Activated T-cell treated with anti-CD3 and anti-CD28 coated beads, Interleukin-2, amount 50 U/mL, for 48 hours (primary cell): ENCODE results near the gene FSTL4.

Source experiments
- DNase-seq, 2 experiments: peaks; one replicate each; pipeline ENCODE4 v3.0.0-alpha.2; 2020

FSTL4 gene

GRCh38 chr5:133276171-133276570, 336.2 kb downstream of the FSTL4 start:
- DNase-seq, result no peak

- DNase-seq, result no peak
These were observed 336.7 kb downstream of the FSTL4 start for GRCh38 chr5:133275631-133276030.

GRCh38 chr5:133274597-133274935, 337.8 kb downstream of the FSTL4 start:
- no peak for DNase-seq

DNA sequence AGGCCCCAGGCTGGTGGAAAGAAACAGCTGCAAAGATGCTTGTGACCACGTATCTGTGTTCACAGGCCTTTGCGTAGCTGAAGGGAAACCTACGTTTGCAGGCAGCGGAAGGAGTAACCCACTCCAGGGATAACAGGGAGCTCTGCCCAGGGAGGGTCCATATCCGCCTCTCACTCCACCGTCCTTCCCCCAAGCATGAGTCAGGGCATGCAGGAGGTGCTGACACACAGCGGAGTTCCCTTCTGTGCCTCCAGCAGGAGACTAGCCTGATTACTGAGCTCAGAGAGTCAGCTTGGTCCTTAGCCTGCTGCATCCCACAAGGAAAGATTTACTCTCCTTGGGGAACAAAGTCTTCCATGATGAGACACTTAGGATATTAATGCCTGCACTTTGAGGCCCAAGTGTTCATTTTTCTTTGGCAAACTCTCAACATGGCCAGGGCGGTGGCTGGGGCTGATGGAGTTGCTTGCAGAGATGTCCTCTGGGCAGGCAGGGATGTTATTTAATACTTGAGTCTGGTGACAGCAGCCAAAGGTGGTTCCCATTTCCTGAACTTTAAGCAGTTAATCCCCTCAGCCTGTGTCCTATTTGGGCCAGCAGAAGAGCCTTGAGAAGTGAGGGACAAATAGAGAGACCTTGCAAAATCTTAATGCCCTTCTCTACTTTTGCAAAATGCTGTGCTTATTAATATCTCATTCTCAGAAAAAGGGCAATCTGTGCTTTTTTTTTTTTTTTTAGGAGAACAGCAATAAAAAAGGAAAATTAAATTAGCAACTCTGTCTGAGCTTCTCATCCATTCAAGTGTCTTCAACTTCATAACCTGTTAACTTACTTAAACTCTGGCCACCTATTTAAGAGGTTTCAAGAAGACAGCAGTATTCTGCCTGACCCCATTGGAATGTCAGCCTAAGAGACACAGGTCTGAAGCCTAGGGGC, 338.4 kb downstream of the FSTL4 start:
- DNase-seq, result no peak

DNA sequence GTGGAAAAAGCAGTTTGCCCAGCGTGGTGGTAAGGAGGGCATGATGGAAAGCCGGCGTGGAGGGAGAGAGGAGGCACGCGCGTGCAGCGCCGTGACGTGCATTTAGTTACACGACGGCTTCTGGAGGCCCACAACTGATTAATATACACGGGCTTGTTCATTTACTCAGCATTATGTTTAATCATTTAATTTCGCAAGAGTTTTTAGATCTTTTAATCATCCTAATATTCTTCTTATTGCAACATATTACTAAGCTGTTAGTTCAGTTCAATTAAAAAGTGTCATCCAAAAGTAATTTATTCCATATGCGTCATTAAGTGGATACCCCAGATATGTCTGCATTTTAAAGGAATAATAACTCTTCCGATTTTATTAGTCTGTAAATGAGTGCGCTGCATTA, 340.0 kb downstream of the FSTL4 start:
- no peak for DNase-seq

GRCh38 chr5:133271606-133272005, 340.7 kb downstream of the FSTL4 start:
- DNase-seq, result no peak

DNA sequence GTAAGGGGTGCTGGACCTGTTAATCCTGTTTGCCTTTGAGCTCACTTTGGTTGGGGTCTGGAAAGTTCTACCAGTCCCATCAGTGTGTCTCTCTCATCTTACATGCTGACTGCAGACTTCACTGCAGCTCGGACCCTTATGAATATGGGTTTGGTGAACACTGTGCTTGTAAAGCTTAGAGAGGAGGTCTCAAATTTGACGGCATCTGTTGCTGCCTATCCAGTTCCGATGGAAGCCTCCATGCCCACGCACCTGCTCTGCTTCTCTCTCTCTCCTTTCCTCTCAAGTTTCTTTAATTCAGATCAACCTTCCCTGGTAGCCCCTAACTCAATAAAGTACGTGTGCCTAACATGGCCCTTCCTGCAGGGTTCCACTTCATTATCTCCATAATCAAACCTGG, 342.6 kb downstream of the FSTL4 start:
- no peak for DNase-seq

DNA sequence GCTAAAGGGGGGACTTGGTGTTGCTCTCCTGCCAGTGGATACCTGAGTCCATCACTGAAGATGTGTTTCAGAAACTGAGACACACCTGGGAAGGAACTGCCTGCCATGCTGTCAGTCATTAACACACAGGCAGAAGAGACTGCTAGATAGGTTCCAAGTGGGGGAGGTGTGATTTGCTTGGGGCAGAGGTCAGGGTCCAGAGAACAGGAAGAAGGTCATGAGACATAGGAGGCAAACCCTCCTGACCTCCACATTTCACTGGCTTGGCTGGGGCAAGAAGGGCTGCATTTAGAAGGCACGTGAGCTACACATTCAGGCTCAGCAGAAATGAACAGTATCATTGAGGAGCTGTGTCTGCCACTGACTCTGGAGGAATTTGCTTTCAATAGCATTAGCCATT, 344.7 kb downstream of the FSTL4 start:
- DNase-seq, result no peak

- no peak for DNase-seq
These were observed 345.4 kb downstream of the FSTL4 start for GRCh38 chr5:133266966-133267365.

- no peak for DNase-seq
These were observed 345.8 kb downstream of the FSTL4 start for GRCh38 chr5:133266527-133266878.

- no peak for DNase-seq
These were observed 346.4 kb downstream of the FSTL4 start for GRCh38 chr5:133265720-133266526.

GRCh38 chr5:133265257-133265656, 347.1 kb downstream of the FSTL4 start:
- DNase-seq, result no peak

- DNase-seq, result no peak
These were observed 349.7 kb downstream of the FSTL4 start for GRCh38 chr5:133262690-133263089.

DNA sequence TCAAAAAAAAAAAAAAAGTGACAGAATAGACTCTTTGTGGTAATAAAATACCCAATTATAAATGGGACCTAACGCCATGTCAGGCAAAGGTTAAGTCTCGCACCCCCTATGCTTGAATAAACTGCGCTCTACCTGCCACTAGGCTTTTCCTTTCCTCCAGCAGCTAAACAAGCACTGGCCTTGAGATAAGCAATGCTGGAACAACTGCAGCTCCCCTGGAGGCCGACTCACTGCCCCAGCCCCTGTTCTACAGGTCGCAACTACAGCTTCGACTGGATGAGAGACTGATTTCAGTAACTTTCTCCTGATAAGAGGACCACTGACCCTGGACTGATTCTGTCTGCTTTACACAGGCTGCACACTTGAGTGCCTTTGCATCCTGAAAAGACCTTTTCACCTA, 350.3 kb downstream of the FSTL4 start:
- no peak for DNase-seq

DNA sequence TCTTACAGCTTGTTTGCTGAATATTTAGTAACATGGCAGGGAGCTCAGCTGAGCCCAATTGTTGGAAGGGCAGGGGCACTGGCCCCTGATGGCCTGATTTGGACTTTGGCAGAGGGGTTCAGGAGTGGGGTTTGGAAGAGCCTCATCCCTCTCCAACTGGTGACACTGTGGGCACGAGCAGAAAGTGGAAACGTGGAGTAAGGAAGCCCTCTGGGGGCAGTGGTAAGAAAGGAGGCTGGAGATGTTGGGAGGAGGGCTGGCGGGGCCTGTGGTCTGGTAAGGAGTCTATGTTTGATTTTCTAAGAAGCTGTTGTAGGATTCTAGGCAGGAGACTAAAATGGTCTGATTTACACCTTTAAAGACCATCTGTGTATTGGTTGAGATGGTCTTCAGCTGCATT, 351.6 kb downstream of the FSTL4 start:
- DNase-seq, result no peak

- no peak for DNase-seq
These were observed 352.9 kb downstream of the FSTL4 start for GRCh38 chr5:133259199-133259997.

GRCh38 chr5:133257977-133258376, 354.4 kb downstream of the FSTL4 start:
- peak in 1 of 2 experiments; percentile 40 for DNase-seq

DNA sequence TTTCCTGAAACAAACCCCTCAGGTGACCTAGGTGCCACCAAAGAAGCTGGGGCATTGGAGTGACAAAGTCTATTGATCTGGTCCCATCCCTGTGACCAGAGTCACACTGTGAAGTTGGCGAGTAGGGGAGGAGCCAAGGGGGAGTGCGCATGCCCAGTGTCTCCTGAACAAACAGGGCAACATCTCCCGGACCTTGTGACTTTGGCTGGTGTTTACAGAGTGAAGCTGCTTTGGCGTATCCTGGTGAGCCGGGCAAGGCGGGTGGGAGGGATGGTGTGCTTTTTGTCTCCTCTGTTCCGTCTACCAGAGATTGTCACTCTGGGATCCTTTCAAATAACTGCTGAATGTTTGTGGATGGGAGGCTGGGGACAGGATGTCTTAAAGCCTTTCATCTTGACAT, 356.1 kb downstream of the FSTL4 start:
- no peak for DNase-seq

GRCh38 chr5:133254803-133255202, 357.5 kb downstream of the FSTL4 start:
- DNase-seq, result no peak

- no peak for DNase-seq
These were observed 358.7 kb downstream of the FSTL4 start for GRCh38 chr5:133253671-133254070.

DNA sequence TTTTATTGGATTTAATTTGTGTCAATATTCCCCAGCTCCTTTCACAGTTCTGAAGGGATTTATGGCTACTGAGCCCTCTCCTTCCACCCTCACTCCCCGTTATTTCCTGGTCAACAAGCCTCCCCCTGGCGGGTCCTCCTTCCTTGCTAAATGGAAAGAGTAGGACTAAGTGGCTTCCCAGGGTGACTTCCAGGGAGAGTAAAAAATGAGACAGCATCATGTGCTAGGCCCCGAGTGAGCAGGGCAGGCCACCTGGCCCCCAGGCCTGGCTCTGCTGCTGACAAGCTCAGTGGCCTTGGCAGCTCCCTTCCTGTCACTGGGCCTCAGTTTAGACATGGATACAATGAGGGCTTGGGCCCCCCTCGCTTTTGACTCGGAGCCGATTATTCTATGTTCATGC, 359.3 kb downstream of the FSTL4 start:
- no peak for DNase-seq

- no peak for DNase-seq
These were observed 360.2 kb downstream of the FSTL4 start for GRCh38 chr5:133252133-133252480.
